GM12872 (cell line): ENCODE results near the gene TIMP4.

Source experiments
- CTCF ChIP-seq: IDR thresholded peaks from 3 replicates; pipeline ENCODE4 v1.5.1; 2011; ENCODE audit warnings: low read depth, mild to moderate bottlenecking, low read length, moderate library complexity; ENCODE audit not compliant: insufficient read depth

Gene TIMP4

GRCh38 chr3:12194669-12195161, 36.0 kb upstream of the TIMP4 start:
- peak; percentile 93 for TF ChIP-seq CTCF

- no peak for TF ChIP-seq CTCF
Observed at GRCh38 chr3:12194209-12194608, 35.5 kb upstream of the TIMP4 start.

GRCh38 chr3:12193485-12194165, 34.9 kb upstream of the TIMP4 start:
- TF ChIP-seq CTCF: no peak

GRCh38 chr3:12192655-12193484, 34.2 kb upstream of the TIMP4 start:
- no peak for TF ChIP-seq CTCF

- TF ChIP-seq CTCF: no peak
Observed at GRCh38 chr3:12192173-12192572, 33.5 kb upstream of the TIMP4 start.

- no peak for TF ChIP-seq CTCF
Observed at GRCh38 chr3:12191559-12191958, 32.8 kb upstream of the TIMP4 start.

GRCh38 chr3:12190832-12191231, 32.1 kb upstream of the TIMP4 start:
- no peak for TF ChIP-seq CTCF
